ENCODE results near the gene RAE1. TPM values are rescaled to one million over a fixed set of nuclear protein-coding genes. Genes with fewer than 3 reads are reported as not detected.

Gene RAE1
- total and polyA plus RNA-seq, 2 of the 8 experiments (the other 6 are each of a cell fraction or from before 2014, with no cell fraction given) = 35.9 to 44.9 TPM

- H3K79me1 ChIP-seq (ENCODE audit: low read depth, low read length) = peaks cover 3% of the 10 kb centered on the region; the same call in 1 of the 2 replicates
- no peak overlapping the region for H4K5ac ChIP-seq (ENCODE audit: insufficient read length, low read depth, low read length)
- H2AFZ ChIP-seq (ENCODE audit: low read length) = no peak overlapping the region
- no peak overlapping the region for H3K9ac ChIP-seq (replicated peaks in 1 of 4; ENCODE audit: extremely low read depth in 1 of 4, low read depth in 3 of 4, low read length in 3 of 4)
- no peak overlapping the region for H2AK5ac ChIP-seq (ENCODE audit: low read depth, low read length)
- no peaks in the 10 kb centered on the region for H3K79me2 ChIP-seq (ENCODE audit: control insufficient read depth in 1 of 2, insufficient read depth in 2 of 2, low read length in 2 of 2)
- no peak overlapping the region for H3K4me2 ChIP-seq (ENCODE audit: insufficient read depth in 1 of 2, low read depth in 2 of 2, low read length in 2 of 2)
- no peaks in the 10 kb centered on the region for H3K36me3 ChIP-seq (ENCODE audit: control insufficient read depth in 2 of 4, insufficient read depth in 4 of 4, low read length in 3 of 4)
- no peak for TF ChIP-seq POLR2AphosphoS5 (IDR thresholded peaks at IDR 0.05; ENCODE audit: low read depth, low read length)
- H4K91ac ChIP-seq (replicated peaks; ENCODE audit: insufficient read length, low read length) = no peak overlapping the region
- H3K56ac ChIP-seq (replicated peaks; ENCODE audit: insufficient read length, low read depth, low read length) = no peak overlapping the region
- H3K14ac ChIP-seq (ENCODE audit: insufficient read length) = no peak overlapping the region
- no peak overlapping the region for H3K4ac ChIP-seq (replicated peaks; ENCODE audit: insufficient read length, low read depth, low read length)
- H3K27me3 ChIP-seq (replicated peaks in 1 of 4; ENCODE audit: control insufficient read depth in 3 of 4, extremely low read depth in 1 of 4, insufficient read depth in 3 of 4, low read length in 3 of 4) = no peaks in the 10 kb centered on the region
- no peak overlapping the region for H2BK5ac ChIP-seq (ENCODE audit: low read depth, low read length)
- H3K4me1 ChIP-seq (replicated peaks in 1 of 4; ENCODE audit: control insufficient read depth in 3 of 4, insufficient read depth in 4 of 4, low read length in 3 of 4) = peaks cover 0 to 14% (median 10%) of the 10 kb centered on the region in 4 experiments; a peak in 5 of 7 replicates
- no peaks in the 10 kb centered on the region for H3K23me2 ChIP-seq (ENCODE audit: low read depth, low read length)
- 0 out of 2 replicates have a peak overlapping the region, but pooled peaks have one; percentile 32 for H2BK20ac ChIP-seq (ENCODE audit: low read length)
- no peaks in the 10 kb centered on the region for H4K20me1 ChIP-seq (replicated peaks in 1 of 2; ENCODE audit: control insufficient read depth in 1 of 2, insufficient read depth in 2 of 2, low read length in 2 of 2)
- no peak overlapping the region for H3K27ac ChIP-seq (ENCODE audit: low read depth, low read length)
- DNase-seq (ENCODE audit: low read depth in 1 of 2, low spot score in 2 of 2) = no peak
- H3K4me3 ChIP-seq (ENCODE audit: extremely low read depth in 1 of 4, insufficient read depth in 2 of 4, low read depth in 3 of 4, low read length in 4 of 4) = no peak overlapping the region
- no peaks in the 10 kb centered on the region for H3K9me3 ChIP-seq (ENCODE audit: insufficient read depth in 2 of 2, low read depth in 1 of 2, low read length in 1 of 2)
- H2BK15ac ChIP-seq (ENCODE audit: low read length) = no peak overlapping the region
- no peak for FAIRE-seq
- ChIA-PET POLR2A (ENCODE audit: partially characterized antibody) (interaction anchor here (1.5 kb wide), 1 partner anchor 31 kb away, joined by 3 read pairs; no protein-coding TSS in a partner anchor), CTCF (ENCODE audit: partially characterized antibody) (interaction anchor here (0.6 to 3.0 kb wide), 9 partner anchors 8 to 69 kb away, joined by 3 to 11 read pairs (median 4); partner anchors contain the start of gene RBM38)
- no peak overlapping the region for H3K23ac ChIP-seq (ENCODE audit: insufficient read length)
- WGBS, 2 experiments (ENCODE audit: extremely low coverage in 1 of 2, insufficient coverage in 1 of 2, insufficient read length in 1 of 2, insufficient replicate concordance in 2 of 2, low coverage in 1 of 2, low lambda C conversion rate in 2 of 2, missing lambda C conversion rate in 1 of 2) = 88% methylated on average over 7 of the region's 7 CpGs; no CpG with 5 or more reads in 1 of the 2 experiments
- no peak overlapping the region for H2BK120ac ChIP-seq (replicated peaks; ENCODE audit: low read depth, low read length)
- no peak overlapping the region; the same call in 1 of the 2 replicates for H2BK12ac ChIP-seq (ENCODE audit: low read depth, low read length)
- H3K18ac ChIP-seq (ENCODE audit: extremely low read depth, low read length) = no peak overlapping the region
- H4K8ac ChIP-seq (ENCODE audit: extremely low read depth, insufficient read depth, low read length) = peak overlapping the region; percentile 12; the same call in 1 of the 2 replicates
Measured at GRCh38 chr20:57426831-57427230, 75.8 kb downstream of the RAE1 start.

Measured in H1 (cell line).